Stimulated activated CD8-positive, alpha-beta memory T cell treated with anti-CD3 and anti-CD28 coated beads, Interleukin-12 subunit alpha, Interleukin-12 subunit beta, amount 100 ng/mL, for 24 hours (primary cell): ENCODE measurements around the gene SYNPR.
"Not testable (repeated sequence)": the region's sequence is repeated elsewhere in the genome, so short reads cannot be mapped to it uniquely, and the experiment has no call there.

Experiments used
- DNase-seq: peaks from one replicate; pipeline ENCODE4 v3.0.0-alpha.2; 2020; ENCODE audit errors: extremely low read depth

The SYNPR gene

DNA sequence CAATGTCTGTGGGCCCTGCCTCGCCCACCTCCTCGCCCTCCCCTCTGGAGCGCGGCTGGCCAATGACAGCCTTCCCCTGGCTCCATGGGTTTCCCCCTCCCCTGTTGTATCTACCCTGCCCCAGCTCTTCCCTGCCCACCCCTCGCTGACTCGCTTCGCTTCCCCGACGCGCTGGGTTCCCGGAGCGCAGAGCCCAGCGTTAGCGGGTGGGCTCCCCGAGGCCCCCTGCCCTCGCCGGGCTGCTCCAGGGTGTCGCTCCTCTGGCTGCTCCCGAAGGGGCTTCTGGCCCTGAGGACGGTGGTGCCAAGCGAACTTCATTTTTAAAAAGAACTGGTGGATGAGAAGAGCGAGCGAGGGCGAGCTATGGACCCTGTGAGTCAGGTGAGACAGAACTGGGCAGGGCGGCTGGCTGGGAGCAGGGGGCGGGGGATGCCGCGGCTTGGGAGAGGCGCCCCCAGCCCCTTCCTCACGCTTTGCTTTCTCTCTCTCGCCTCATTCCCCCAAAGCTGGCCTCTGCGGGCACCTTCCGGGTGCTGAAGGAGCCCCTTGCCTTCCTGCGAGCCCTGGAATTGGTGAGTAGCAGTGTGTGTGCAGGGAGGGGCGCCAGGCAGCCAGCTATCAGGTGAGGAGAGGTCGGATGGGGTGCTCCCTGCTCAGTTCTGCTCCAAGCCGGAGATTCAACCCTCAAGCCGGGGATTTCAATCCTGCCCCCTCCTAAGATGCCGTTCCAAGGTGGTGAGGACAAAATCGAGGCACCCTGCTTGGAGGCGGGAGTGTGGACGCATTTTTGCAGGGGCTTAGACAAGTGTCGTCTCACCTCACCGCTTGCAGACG is at the start of gene SYNPR:
SYNPR (plus strand) TSS at position 138 of the 834 bp plus-strand sequence.
- no peak for DNase-seq

DNA sequence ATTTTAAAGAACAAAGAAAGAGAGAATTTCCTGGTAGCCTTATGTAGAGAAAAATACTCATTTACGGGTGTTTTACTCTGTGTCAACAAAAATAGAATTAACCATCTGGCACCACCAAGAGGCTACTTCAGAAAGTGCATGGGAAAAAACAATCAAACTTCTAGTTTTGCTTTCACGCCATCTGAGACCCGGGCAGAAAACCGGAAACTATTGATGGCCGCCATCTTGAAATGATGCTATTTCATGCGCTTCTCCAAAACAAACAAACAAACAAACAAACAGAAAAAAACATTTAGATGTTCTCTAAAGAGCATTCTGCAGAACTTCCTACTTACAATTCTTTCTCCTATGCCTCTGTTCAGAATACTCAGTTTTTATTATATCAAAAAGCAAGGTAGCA is 49.4 kb upstream of the SYNPR start:
- DNase-seq, result no peak

DNA sequence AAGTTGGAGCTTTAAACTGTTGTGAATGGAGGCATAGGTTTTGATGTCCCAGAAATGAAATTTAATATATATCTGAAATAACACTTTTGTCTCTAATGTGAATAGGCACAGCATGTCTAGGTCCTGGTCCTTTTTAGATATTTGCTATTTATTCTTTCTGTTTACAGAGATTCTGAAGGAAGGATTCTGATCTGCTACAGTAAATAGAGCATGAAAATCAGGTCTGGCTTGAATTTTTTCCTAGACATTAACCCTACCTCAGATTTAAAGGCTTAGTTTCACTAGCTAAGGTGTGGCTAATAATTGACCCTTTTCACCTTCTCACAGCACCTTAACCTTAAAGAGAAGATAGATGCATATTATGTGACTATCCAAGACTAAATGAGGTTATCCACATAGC is 48.0 kb upstream of the SYNPR start:
- no peak for DNase-seq

DNA sequence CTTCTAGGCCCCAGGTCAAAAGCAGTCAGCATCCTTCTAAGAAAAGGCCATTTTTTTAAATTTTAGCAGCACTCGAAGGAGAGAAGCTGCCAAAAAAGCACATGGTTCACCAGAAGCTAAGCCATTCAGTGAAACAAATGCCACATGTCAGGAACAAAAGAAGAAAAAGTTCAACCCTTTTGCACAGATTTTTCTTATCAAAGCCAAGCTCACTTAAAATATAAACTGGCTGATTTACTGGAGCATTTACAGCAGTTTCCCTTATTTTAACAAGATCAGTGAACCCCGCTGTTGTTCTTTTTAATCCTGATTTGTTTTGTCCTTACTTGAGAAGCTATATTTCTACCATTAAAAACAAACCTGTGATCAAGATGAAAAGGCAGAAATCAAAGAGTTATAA is 46.5 kb upstream of the SYNPR start:
- no peak for DNase-seq

DNA sequence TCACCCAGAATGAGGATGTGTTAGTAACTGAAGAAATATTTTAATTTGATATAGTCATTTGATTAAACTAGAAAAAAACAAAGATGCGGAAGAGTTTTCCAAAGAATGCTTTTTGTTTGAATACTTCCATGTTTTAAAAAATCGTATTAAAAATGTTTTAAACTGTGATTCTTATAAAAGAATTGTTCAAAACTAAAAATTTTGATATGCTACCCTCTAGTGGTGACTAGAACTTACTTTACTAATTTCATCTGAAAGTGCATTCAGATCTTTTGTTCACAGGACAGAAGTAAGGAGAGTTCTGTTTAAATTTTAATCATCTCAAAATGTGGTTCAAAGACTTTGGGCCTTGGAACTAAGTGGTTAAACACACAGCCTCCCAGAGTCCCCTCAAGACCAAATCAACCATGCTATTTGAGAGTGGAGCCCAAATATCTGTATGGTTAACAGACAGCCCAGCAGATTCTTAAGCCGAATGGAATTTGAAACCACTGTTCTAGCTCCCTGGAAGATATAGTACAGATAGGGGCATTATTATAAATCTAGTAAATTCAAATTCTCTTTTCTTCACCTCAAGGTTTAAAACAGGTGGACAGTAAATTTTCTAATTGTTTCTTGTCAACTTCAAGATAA is 45.2 kb upstream of the SYNPR start:
- DNase-seq, result no peak

DNA sequence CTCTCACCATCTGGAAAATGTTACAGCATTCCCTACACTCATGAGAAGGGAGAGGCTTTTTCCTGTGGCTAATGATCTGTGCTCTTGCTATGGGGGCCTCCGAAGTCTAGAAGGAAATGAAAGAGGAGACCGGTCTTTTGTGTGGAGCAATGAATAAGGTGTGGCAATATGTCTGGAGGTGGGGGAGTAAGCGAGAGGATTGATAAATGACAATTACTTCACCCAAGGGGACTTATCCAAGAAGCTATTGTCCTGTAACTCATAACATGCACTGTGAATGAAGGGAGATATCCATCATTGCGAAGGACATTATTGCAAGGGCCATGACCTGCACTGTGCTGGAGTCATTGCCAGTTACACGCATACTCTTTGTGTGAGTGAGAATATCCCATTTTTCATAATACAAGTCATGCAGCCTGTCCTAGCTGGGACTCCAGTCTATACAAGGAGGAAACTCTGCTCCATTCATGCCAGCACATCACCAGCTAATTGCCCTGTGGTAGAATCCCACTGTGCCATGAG is 37.7 kb upstream of the SYNPR start:
- DNase-seq, result no peak

DNA sequence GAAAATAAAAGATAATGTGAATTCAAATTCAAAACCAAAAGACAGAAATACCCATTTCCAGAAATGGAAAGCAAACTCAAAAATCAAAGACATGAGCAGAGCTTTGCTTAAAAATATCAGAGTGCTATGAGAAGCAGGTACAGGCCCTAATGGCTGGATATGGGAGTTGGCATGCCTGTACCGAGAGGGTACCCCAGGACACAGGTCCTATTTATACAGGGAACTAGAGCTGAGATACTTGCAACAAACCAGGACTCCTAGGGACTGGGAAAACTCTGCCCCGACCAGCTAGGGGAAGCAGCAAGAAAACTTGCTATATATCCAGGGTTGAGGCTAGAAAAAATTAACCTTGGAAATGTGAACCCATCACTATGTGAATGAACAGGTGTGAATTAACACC is 36.0 kb upstream of the SYNPR start:
- DNase-seq, result no peak

DNA sequence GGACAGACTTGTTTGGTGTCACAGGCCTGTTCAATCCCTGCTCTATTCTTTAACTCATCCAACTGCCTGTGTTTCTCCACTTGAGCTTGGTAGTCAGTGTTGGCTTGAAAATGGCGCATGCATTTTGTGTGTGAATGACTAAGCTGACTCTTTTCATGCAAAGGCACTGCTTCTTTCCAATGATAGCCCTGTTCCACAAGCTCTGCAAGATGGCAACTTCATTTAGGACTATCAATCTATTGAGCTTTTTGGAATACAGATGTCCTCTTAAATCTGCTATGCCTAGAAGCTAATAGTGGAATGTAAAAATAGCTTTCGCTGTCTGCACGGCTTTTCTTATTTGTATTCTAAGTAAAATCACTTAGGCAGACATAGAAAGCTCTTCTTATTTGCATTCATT is 33.6 kb upstream of the SYNPR start:
- DNase-seq, result no peak

DNA sequence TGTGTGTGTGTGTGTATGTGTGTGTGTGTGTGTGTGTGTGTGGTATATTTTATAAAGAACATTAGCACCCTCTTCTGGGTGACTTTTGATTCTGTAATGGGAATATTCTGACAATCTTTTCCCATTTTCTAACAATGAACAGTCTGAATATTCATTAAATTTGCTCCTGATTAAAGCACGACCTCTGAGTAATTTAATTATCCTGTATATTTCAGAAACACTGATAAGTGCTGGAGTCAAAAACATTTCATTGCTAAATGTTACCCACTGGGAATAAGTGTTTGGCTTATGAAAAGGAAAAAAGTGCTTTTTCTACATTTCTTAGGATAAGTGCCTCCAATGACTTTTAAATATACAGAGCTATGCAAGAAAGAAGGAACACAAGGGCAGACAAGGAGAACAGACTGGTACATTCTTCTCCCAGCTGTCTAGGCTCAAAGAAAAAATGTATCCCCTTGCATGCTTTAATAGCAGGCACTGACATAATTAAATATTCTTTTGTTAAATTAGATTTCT is 32.3 kb upstream of the SYNPR start:
- no peak for DNase-seq

DNA sequence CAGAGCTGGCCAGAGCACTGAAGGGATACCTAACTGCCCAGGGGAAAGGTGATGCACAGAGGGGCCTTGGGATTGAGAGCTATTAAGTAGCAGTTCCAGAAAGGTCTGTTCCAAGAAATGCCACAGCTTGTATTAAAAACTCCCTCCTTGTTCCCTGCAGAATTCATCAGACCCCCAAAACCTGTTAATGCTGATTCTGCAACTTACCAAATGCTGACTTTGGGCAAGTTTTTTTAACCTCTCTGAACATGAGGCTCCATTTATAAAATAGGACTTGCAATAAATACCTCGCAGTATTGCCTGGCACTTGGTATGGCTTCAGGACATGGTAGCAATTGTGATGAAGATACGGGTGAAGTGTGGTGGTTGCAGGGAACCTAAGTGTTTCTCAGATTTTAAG is 30.1 kb upstream of the SYNPR start:
- DNase-seq, result no peak

DNA sequence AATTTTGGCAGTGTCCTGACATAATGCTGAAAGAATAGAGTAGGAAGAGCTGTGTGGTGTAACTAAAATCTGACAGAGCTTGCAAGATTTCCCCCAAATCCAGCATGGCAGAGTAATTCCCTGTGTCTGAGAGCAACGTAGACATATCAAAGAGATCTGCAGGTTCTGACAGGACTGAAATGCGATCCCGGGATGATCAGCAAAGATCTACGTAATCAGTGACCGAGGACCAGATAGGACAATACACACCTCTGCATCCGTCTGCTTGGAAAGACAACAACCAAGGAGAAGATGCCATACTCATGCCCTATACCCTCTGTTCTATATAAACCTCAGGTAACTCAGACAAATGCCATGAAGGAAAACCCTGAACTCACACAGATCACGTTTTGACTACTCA is 26.6 kb upstream of the SYNPR start:
- no peak for DNase-seq

DNA sequence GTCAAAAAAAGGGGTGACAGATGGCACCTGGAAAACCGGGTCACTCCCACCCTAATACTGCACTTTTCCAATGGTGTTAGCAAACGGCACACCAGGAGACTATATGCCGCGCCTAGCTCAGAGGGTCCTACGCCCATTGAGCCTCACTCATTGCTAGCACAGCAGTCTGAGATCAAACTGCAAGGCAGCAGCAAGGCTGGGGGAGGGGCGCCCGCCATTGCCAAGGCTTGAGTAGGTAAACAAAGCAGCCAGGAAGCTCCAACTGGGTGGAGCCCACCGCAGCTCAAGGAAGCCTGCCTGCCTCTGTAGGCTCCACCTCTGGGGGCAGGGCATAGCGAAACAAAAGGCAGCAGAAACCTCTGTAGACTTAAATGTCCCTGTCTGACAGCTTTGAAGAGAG is 22.3 kb upstream of the SYNPR start:
- DNase-seq, result not testable (repeated sequence)

DNA sequence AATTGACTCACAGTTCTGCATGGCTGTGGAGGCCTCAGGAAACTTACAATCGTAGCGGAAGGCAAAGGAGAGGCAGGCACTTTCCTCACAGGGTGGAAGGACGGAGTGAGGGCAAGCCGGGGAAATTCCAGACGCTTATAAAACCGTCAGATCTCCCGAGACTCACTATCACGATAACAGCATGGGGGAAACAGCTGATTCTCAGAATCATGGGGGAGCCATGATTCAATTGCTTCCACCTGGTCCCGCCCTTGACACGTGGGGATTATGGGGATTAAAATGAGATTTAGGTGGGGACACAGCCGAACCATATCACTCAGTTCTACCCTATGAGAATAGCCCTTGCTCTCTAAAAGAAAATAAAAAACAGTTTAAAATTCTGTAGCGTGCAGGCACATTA is 13.4 kb upstream of the SYNPR start:
- DNase-seq, result no peak

DNA sequence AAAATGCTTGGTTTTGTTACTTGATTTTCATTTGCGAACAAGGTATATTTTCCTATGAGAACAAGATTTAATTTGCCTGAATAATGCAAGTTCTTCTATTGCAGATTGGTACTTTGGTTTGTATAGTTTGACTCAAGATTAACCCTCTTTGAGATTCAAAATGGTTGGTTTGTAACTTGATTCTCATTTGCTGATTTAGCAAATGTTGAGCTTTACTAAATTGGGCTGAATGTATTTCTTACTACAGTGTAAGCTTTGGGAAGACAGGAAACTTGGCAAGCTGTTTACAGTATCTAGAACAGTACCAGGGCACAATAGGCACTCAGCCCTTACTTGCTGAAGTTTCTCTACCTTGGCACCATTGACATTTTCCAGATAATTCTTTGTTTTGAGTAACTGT is 3.7 kb upstream of the SYNPR start:
- no peak for DNase-seq

DNA sequence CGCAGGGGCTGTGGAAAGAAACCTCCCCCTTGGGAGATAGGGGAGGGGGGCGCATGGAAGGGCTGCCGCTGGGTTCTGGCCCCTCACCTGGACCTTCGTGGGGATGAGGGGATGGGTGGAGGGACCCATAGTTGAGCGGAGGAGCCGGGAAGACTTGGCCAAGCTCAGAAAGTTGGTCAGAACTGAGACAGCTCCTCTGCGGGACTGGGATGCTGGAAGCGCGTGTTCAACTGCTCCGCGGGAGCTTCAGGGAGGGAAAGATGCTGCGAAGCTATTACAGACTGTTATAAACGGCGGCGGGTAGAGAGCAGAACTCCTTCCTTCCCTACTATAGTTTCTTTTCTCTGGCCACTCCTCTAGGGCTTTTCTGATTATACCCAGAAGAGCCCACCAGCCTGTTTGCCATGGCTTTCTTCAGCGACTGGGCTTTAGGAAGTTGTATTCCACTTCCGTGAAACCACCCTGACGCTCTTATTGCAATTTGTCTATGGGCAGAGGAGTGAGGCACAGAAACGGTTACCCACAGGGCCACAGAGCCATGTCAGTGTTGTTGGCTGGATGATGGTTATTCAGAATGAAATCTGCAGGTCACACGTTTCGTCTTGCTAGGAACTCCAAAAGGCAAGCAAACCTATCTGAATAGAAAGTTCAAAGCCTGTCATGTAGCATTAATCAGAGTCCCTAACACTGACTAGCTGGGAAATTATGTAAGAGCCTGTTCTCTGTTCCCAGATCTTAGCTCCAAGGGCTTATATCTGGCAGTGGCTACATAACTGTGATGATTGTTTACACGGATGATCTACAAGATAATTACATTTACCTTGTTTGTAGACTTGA is 1.1 kb downstream of the SYNPR start:
- DNase-seq, result no peak

DNA sequence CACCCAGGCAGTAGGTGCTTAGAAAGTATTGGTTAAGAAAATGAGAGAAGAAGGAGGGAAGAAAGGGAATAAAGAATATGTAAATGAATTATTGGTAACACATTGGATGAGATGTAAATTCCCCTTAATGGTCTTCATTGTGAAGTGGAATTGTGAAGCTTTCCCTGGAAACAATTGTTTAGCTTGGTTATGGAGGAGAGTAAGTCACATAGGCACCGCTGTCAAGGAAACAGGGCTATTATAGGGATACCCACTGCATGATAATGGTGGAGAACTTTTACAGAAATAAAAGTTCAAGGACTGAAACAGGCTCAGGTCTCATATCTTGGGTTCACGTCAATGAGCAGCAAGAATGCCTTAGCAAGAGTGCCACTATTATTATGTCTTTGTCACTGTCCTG is 9.5 kb downstream of the SYNPR start:
- no peak for DNase-seq

DNA sequence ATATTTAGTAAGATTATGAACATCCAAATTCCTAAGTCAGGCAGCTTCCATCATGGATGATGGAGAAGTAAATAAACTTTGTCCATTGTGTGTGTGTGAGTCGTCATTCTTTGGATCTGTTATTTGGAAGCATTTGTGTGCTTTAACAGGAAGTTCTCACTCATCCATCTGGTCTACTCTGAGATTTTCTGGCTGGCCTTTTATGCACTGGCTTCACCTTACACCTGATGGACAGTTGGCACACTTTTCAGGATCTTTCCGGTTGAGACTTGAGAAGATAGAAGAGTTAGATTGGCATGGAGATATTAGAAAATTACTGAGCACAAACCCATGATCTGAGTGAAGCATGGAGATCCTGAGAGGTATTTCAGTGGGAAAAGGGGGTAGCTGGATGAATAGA is 12.6 kb downstream of the SYNPR start:
- DNase-seq, result no peak

DNA sequence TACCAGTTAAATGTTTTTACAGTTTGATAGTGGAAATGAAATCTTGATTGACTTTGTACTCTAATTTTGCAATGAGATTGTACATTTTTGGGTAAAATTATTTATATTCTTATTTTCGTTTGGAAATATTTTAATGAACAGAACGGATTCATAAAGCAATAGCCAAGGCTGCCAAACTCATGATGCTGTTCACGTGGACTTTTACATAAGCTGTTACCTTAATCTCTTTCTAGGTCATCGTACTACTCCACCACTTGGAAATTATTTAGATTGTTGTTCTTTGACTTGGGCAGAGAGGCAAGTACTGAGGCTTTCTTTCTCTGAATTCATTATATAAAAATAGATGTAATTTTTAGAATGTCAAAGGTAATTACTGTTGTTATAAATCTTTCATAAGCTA is 16.2 kb downstream of the SYNPR start:
- no peak for DNase-seq

DNA sequence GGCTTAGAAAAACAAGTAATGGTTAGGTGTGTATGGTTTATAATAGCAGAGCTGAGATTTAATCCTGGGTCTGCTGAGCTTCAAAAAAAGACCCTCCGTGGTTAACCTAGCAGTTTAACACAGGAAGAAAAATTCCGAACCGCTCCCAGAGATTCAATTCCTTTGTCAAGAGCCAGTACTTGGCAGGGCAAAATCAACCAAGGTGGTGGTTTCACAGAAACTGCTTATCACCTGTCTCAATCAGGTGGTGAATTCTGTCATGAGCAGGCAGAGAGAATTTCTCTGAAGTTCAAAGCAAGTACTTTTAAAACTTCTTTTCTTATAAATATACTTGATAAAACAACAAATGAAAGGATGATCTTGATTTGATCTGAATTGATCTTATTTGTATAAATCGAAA is 17.2 kb downstream of the SYNPR start:
- no peak for DNase-seq

DNA sequence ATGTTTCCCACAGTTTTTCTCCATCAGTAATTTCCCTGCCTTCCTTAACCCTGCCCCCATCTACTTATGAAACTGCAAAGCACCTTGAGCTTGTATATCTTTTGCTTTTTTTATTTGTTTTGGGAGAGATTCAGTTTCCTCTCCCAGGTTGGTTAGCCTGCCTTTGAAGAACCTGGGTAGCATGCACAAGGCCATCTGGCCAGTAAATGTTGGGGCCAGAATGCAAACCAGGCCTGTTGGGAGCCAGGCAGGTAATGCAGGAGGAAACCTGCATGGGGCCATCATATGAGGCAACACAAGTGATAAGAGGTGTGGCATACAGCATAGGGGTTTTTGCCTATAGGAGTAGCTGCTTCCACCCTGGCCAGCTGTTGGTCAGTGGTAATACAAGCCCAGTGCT is 17.7 kb downstream of the SYNPR start:
- no peak for DNase-seq

DNA sequence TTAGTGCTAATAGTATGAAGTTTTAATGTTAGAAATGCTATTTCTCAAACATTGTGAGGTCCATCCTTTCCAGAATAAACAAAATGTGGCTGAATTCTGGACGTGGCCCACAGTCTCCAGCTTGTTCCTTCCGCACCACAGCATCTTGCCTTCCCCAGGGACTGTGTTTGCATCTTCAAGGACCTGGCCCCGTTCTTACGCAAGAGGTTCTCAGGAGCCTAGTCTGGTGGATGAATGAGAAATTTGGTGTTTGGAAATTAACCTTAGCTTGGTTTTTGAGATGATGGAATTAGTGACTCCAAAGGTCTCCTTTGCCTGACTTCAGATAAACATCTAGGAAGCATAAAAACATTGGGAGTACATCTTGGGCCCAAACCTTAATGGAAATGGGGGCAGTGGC is 18.1 kb downstream of the SYNPR start:
- no peak for DNase-seq

DNA sequence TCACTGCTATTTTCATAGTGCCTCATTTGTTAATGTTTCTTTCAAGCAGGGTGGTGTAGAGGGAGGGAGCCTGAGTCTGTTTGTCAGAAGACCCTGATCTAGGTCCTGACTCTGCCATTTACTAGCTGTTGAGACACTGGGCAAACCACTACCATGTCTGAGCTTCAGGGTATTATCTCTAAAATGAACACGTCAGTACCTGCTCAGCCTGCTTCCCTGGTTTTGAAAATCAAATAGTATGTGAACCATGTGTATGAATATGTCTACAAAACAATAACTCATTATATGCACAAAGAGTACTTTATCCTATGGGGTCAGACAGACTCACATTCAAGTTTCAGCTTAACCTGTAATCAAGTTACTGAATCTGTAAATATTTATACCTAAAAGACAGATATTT is 25.1 kb downstream of the SYNPR start:
- no peak for DNase-seq
